IPS-18c (cell line): ENCODE measurements around the gene PTPN3.
"Not testable (repeated sequence)": the region's sequence is repeated elsewhere in the genome, so short reads cannot be mapped to it uniquely, and the experiment has no call there.

Source experiments
- H3K4me3 ChIP-seq: 2 replicates; pipeline ENCODE4 v1.7.0; 2013; ENCODE audit warnings: low read depth, mild to moderate bottlenecking, low read length, moderate library complexity; ENCODE audit not compliant: insufficient read depth
- H3K9me3 ChIP-seq: one replicate; pipeline ENCODE4 v1.6.1; 2013; ENCODE audit warnings: mild to moderate bottlenecking, low read length, moderate library complexity; ENCODE audit not compliant: control insufficient read depth, insufficient read depth

The PTPN3 gene

DNA sequence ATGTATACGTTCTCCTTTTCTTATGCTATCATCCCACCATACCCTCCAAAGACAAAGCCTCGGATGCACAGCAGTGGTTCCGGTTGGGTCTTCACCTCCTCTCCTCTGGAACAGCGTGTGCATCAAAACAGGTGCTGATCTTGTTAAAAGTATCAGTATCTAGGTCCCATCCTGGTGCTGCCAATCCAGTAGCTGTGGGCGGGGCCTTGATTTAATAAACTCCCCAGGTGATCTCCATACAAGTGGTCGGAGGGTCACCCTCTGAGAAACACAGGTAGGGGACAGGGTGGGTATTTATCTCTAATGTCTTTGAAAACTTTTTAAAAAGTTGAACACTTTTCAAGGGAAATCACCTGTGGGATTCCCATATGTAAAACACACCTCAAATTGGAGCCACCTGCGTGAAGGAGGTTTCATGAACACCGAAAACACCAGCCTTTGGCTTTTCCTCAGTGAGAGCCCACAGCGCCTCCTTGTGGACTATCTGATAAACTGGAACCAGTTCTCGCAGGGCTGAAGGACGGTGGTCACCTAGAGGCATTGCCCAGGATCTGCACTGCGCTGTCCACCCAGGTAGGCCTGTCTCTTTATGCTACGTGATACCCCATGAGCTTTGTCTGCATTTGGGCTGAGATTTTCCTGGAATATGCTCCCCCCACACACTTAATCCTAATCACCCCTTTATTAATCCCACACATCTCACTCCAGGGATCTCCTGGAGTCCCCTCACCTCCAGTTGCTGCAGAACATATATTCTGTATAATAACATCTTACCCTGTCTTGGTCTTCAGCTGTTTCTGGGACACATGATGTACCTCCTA, 96.7 kb downstream of the PTPN3 start:
- H3K4me3 ChIP-seq, result no peak overlapping the region

GRCh38 chr9:109399258-109399767, 98.8 kb downstream of the PTPN3 start:
- Histone ChIP-seq H3K4me3 (no peak overlapping the region), H3K9me3 (no peaks in the 10 kb centered on the region)

More for the DNA sequence above, 96.7 kb downstream of the PTPN3 start:
- peaks cover 2% of the 10 kb centered on the region for H3K9me3 ChIP-seq

DNA sequence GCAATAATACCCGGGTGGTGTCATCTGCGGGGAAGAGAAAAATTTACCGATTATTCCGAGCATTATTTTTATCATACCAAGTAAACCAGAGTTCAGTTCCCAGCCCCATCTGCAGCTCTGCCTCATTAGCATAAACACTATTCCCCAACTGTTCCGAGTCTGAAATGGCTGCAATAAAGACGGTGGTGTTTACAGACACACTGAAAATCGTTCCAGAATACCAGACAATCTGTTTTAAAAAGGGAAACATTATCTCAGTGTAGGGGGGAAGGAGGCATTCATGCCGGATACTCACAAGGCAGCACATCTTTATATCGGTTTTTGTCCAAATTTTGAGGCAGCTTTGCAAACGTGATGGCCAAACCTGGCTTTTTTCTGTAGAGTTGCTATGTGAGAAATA, 106.9 kb downstream of the PTPN3 start:
- Histone ChIP-seq H3K9me3 (no peaks in the 10 kb centered on the region), H3K4me3 (no peak overlapping the region)

GRCh38 chr9:109387856-109388255, 110.3 kb downstream of the PTPN3 start:
- H3K4me3 ChIP-seq, result no peak overlapping the region
- no peaks in the 10 kb centered on the region for H3K9me3 ChIP-seq

- Histone ChIP-seq H3K9me3 (no peaks in the 10 kb centered on the region), H3K4me3 (no peak overlapping the region)
Measured at GRCh38 chr9:109387206-109387605, 110.9 kb downstream of the PTPN3 start.

DNA sequence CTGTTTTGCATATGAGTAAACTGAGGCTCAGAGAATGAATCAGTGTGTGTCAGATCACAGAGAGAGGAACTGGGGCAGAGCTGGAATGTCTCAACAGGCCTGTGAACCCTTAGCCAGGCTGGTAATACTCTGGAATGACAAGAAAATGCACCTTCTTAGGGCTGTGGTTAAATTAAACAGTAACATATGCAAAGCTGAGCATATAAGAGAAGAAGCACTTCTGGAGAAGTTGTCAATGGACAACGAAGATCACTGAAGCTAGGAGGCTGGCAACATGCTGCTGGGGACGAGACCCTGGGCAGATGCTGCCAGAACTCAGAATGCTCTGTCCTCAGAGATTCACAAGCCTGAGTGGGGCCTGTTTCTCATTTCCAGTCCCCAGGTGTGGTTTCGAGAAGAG, 112.6 kb downstream of the PTPN3 start:
- Histone ChIP-seq H3K4me3 (no peak overlapping the region), H3K9me3 (no peaks in the 10 kb centered on the region)

DNA sequence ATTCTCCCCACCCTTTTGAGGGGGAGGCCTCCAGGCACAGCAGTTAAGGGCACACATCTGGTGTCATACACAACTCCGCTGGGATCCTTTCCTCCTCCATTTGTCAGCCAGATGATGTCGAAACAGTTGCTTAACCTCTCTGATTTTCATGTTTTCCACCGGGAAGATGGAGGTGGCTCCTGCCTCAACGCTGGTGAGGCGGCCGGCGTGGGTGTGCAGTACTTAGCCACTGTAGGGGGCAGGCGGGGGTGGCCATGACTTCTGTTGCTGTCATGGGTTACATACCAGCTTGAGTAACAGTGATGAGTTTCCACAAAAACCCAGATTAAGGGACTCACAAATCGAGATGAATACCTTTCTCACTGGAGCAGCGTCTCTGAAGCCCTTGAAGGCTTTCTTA, 114.2 kb downstream of the PTPN3 start:
- H3K9me3 ChIP-seq, result no peaks in the 10 kb centered on the region
- H3K4me3 ChIP-seq, result no peak overlapping the region

DNA sequence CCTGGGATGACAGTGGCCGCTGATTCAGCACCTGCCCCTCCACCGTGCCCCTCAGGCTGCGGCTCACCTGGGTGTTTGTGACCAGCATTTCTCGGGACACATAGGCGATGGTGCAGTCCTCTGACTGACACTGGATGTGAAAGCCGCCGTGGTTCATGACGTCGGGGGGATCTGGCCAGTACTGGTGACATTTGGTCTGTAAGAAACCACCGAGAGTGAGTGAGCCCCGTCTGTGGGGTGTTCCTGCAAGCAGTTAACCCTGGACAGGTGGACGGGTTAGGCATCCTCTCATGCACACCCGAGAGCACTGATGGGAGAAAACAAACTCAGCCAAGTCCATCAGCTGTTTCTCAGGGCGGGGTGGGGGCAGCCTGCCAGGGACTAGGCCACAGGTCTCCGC, 114.8 kb downstream of the PTPN3 start:
- Histone ChIP-seq H3K4me3 (no peak overlapping the region), H3K9me3 (no peaks in the 10 kb centered on the region)

DNA sequence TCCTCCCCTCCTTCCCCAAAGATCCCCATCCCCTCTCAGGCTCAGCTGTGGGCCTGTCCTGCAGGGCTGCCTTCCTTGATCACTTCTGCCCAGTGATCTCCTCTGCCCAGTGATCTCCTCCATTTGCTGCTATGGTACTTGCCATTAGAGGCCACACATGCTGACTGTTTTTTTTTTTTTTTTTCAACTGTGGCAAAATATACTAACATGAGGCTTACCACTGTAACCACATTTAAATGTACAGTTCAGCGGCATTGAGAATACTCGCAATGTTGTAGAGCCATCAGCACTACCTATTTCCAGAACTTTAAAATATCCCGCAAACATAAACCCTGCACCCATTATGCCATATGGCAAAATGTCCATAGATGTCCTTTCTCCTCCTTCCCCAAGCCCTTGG, 115.5 kb downstream of the PTPN3 start:
- no peaks in the 10 kb centered on the region for H3K9me3 ChIP-seq
- H3K4me3 ChIP-seq, result no peak overlapping the region

- Histone ChIP-seq H3K9me3 (no peaks in the 10 kb centered on the region), H3K4me3 (no peak overlapping the region)
Measured at GRCh38 chr9:109382182-109382581, 115.9 kb downstream of the PTPN3 start.

GRCh38 chr9:109381011-109381729, 116.9 kb downstream of the PTPN3 start:
- H3K4me3 ChIP-seq, result no peak overlapping the region
- no peaks in the 10 kb centered on the region for H3K9me3 ChIP-seq

GRCh38 chr9:109379513-109379912, 118.6 kb downstream of the PTPN3 start:
- Histone ChIP-seq H3K4me3 (no peak overlapping the region), H3K9me3 (no peaks in the 10 kb centered on the region)

DNA sequence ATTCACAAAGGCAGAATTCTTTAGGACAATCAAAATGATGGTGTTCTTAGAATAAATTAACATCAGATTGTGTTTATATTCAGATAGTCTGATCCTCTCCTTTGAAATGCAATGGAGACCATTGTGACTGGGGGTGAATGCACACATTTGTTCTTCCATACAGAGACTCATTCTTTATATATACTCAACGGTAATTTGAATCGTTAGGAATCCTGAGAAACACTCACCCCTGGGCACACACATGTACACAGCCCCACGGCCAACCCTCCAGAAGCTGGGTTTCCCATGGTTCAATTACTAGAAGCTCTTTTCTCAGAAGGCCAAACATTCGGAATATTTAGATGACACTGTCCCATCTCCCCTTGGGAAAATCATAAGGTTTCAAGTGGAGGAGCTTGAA, 119.8 kb downstream of the PTPN3 start:
- Histone ChIP-seq H3K4me3 (no peak overlapping the region), H3K9me3 (no peaks in the 10 kb centered on the region)

DNA sequence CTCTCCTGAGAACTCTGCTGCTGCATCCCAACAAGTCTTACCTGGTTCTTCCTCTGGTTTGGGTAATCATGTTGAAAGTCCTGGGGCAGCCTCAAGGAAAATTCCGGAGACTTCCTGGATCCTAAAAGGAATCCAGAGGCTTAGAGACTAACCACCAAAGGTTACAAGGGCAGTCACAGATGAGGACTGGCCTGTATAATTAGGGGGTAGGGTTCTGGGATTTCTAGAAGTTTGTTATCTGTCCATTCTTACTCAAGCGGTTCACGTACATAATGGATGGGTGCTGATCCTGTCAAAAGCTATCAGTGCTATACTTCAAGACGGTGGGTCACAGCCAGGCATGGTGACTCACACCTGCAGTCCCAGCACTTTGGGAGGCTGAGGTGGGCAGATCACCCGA, 125.9 kb downstream of the PTPN3 start:
- H3K4me3 ChIP-seq, result no peak overlapping the region
- no peaks in the 10 kb centered on the region for H3K9me3 ChIP-seq

GRCh38 chr9:109371374-109371773, 126.7 kb downstream of the PTPN3 start:
- Histone ChIP-seq H3K9me3 (no peaks in the 10 kb centered on the region), H3K4me3 (no peak overlapping the region)

- Histone ChIP-seq H3K9me3 (no peaks in the 10 kb centered on the region), H3K4me3 (no peak overlapping the region)
Measured at GRCh38 chr9:109369285-109369684, 128.8 kb downstream of the PTPN3 start.

DNA sequence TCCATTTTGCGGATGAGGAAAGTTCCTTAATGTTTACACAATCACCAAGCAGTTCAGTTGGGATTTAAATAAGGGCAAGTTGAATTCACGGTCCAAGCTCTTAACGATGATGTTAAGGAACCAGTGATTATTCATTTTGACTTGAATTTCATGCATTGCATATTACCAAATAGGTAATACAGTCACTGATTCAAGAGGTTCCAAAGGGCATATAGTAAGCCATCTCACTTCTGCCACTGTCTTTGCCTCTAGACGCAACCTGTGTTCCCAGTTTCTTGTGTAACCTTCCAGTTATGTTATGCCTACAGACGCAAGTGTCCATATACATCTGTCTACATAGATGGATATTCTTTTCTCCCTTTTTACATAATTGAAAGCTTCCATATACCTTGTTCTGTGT, 137.3 kb downstream of the PTPN3 start:
- Histone ChIP-seq H3K9me3 (no peaks in the 10 kb centered on the region), H3K4me3 (no peak overlapping the region)

DNA sequence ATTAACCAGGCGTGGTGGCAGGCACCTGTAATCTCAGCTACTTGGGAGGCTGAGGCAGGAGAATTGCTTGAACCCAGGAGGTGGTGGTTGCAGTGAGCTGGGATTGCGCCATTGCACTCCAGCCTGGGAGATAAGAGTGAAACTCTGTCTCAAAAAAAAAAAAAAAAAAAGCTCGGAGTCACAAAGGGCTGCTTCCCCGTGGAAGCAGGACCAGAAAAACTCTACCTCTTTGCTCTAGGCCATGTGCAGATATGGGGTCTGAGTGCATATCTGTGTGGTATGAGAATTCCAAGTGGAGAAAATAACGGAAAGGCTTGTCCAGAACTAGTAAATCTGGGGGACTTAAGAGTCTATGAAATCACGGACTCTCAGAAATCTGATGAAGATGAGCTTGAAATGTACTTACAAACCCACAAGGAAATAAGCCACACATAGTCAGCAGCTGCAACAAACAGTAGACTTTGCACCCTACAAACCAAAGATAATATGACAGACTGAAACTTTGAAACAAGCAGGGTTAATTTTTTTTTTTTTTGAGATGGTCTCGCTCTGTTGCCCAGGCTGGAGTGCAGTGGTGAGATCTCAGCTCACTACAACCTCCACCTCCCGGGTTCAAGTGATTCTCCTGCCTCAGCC, 139.0 kb downstream of the PTPN3 start:
- H3K4me3 ChIP-seq, H3K9me3 ChIP-seq: not testable (repeated sequence)
